SIG-M5 treated with dmso at 0.1 percent for 504 hours (cell line): Measurements from ENCODE around the gene KLHL42.
A peak's percentile ranks its signal among the peaks of the same experiment; 100 is the strongest.
"Not testable (repeated sequence)": the region's sequence is repeated elsewhere in the genome, so short reads cannot be mapped to it uniquely, and the experiment has no call there.

ENCODE experiments used
- DNase-seq: peaks from one replicate; lab custom pipeline; 2025; ENCODE audit not compliant: unreplicated experiment; lab: John Stamatoyannopoulos, UW

KLHL42 gene

DNA sequence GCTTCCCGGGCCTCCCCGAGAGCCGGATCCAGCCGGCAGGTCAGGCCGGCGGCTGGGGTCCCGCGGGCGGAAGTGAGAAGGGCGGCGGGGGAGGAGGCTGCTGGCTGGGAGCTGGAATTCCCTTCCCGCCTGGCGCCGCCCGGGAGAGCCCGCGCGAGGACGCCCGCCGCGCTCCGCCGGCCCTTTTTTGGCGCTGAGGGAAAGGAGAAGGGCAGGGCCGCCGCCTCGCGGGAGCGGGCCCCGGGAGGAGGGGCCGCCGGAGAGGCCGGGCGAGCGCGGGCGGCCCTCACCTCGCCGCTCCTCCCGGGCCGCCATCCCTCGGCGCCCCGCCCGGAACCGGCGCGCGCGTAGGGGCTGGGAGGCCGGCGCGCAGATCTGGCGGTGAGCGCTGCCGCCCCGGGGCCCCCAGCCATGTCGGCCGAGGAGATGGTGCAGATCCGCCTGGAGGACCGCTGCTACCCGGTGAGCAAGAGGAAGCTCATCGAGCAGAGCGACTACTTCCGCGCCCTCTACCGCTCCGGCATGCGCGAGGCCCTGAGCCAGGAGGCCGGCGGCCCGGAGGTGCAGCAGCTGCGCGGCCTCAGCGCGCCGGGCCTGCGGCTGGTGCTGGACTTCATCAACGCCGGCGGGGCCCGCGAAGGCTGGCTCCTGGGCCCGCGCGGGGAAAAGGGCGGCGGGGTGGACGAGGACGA lies at the start of gene KLHL42, which contains the start of gene MANSC4:
TSS of gene KLHL42 (plus strand) at position 314 of the 692 bp plus-strand sequence. CDS start at position 412, 98 bp downstream.
TSS of gene MANSC4 (minus strand) at position 317 of the 692 bp plus-strand sequence. CDS start 8,960 bp downstream, outside the sequence.
- DNase-seq, result peak; percentile 77

DNA sequence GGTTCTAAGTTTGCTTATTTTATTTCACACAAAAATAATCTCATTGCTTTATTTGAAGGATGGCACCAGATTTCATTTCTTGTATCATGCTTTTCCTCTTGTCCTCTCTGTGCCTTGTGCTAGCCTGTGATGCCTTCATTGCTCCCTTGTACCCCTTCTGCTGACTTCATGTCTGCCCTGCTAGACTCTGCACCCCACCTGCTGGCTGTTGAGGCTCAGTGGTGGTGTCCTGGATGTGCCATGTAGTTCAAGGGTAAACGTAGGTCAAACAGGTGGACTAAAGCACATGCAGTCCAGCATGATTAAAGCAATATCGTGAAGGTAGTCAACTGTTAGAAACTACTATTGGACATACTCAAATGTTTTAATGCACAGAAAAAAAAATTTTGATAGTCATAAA lies 47.8 kb upstream of the KLHL42 start:
- DNase-seq, result peak; percentile 34

GRCh38 chr12:27733052-27733656 lies 46.9 kb upstream of the KLHL42 start:
- DNase-seq, result peak; percentile 37

- no peak for DNase-seq
Measured at GRCh38 chr12:27733791-27734190, 46.2 kb upstream of the KLHL42 start.

DNA sequence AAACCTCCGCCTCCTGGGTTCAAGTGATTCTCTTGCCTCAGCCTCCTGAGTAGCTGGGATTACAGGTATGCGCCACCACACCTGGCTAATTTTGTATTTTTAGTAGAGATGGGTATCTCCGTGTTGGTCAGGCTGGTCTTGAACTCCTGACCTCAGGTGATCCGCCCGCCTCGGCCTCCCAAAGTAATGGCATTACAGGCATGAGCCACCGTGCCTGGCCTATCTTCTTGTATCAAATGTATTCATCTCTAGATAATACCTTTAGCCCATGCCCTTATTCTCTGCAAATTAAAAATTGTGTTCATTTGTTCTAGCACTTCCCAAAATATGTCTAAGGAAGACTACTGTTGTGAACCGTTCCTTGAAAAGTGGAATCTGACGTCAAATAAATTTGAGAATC lies 45.7 kb upstream of the KLHL42 start:
- DNase-seq, result not testable (repeated sequence)

DNA sequence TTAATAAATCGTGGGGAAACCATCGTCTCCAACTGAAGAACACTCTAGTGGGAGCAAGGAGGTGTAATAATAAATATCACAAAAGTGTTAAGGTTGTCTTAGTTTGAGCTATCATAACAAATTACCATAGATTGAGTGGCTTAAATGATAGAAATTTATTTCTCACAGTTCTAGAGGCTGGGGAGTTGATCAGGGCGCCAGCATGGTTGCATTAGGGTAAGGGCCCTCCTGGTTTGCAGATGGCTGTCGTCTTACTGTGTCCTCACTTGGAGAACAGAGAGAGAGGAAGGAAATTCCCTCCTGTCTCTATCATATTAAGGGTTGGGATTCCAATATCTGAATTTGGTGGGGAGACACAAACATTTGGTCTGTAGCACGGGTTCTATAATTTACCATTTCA lies 36.4 kb upstream of the KLHL42 start:
- no peak for DNase-seq

GRCh38 chr12:27745734-27746133 lies 34.3 kb upstream of the KLHL42 start:
- not testable (repeated sequence) for DNase-seq

- DNase-seq, result no peak
Measured at GRCh38 chr12:27747111-27747820, 32.8 kb upstream of the KLHL42 start.

DNA sequence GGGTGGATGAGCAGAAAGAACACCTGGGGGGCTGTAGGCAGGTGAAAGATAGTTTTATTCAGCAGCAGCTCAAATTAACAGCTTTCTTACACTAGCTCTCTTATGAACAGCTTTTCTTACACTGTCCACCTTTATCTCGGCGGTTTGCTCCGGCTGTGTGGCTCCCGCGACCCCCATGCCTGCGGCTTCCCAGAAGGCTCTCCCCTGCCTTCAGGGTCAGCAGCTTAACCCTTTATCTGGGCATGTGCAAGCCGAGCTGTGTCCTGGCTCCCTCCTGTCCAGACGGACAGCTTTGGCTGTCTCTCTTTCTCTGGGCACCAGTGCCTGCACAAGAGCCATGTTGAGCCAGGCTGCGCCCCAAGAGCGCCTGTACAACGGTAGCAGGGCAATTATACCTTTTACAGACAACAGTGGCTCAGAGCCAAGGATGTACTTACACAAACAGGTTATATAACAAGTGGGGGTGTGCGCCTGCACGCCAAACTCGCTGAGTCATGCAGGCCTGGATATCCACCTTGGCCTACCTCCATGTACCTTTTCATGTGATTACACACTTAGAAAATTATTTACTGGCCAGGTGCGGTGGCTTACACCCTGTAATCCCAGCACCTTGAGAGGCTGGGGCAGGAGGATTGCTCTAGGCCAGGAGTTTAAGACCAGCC lies 28.5 kb upstream of the KLHL42 start:
- DNase-seq, result no peak

DNA sequence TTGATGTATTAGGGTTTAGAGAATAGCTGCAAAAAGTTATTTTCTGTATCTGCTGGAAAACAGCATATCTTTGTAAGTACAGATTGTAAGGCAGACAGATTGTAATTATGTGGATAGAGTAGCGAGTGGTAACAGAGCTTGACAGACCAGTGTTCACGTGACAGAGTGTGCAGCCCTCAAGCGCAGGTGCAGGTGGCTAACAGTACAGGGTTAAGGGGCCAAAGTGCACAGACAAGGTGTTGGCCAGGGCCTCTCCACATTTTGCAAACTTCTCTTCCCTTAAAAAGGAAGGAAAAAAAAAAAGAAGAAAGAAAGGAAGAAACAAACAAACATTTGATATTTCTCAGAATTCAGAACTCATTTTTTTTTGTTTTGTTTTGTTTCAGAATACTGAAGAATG lies 25.2 kb upstream of the KLHL42 start:
- no peak for DNase-seq

- no peak for DNase-seq
Measured at GRCh38 chr12:27756670-27757195, 23.3 kb upstream of the KLHL42 start.

GRCh38 chr12:27762757-27763156 lies 17.3 kb upstream of the KLHL42 start:
- DNase-seq, result no peak

DNA sequence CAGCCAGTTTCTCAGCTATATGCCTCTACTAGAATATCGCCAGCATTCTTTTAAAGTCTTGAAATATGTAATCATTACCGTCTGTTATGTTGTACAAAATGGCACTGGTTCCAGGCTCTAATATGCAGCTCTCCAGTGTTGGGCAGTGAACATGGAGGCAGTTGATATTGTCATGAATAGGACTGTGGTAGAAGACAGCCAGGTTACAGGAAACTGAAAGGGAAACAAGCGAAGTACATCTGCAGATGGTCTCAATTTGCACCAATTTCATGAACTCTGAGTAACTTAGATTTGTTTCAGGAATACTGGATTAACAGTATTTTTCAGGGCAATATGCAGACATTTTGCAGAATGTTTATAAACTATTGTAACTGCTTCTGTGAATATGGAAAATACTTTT lies 13.4 kb upstream of the KLHL42 start:
- DNase-seq, result no peak

GRCh38 chr12:27769142-27769673 lies 10.8 kb upstream of the KLHL42 start:
- DNase-seq, result no peak

DNA sequence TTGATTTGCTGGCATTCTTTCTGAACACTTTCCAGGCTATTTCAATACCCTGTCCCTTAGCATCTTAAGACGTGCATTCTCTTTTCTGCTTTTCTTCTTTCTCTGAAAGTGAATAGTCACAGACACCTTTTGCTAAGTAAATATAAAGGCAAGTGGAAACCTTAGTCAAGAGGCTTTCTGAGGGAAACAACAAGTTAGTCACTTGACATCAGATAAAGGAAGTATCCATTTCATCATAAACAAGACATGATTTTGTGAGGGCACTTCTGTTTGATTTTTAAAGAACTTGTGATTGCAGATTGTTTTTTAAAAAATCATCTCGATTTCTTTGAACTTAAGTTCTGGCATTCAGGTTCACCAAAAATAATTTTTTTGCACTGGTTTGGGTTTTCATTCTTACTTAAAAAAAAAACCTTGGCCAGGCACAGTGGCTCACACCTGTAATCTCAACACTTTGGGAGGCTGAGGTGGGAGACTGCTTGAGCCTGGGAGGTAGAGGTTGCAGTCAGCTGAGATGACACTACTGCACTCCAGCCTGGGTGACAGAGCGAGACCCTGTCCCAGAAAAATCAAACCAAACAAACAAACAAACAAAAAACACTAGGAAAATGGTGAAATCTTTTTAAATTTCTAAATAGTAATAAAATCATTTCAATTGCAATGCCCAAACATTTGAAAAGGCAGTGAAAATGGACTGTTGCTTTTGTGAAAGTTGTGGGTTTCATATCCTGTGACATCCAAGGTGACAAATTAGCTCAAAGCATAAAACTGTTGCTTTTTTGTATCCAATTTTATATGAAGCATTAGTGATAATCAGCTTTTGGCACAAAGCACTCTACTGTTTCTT lies 8.3 kb upstream of the KLHL42 start:
- peak; percentile 13 for DNase-seq

GRCh38 chr12:27772328-27773049 lies 7.5 kb upstream of the KLHL42 start:
- no peak for DNase-seq

DNA sequence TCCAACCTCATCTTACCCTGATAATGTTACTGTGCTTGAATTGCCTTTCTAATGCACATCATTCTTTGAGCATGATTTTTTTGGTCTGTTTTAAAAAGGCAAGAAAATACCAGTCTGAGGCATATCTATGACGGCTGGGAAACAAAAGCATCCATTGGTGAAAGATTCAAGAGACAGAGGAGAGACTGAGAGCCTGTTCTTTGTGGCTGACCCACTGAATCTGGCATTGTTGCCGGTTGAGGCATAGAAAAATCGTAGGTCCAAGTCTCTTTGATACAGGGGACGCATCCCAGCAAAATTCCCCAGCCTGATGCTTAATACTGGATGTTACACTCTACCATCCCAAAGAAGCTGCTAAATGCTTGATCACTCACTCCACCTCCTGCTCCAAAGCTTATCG lies 2.9 kb upstream of the KLHL42 start:
- DNase-seq, result no peak

- DNase-seq, result no peak
Measured at GRCh38 chr12:27778206-27778605, 1.8 kb upstream of the KLHL42 start.

GRCh38 chr12:27779416-27779919 lies 565 bp upstream of the KLHL42 start:
- peak; percentile 14 for DNase-seq
